Colonic mucosa (tissue), 4 donors: ENCODE measurements around the gene TBX3. TPM values are rescaled to one million over a fixed set of nuclear protein-coding genes. Genes with fewer than 3 reads are reported as not detected.

Experiments
- DNase-seq: peaks from one replicate; pipeline ENCODE4 v3.0.0-alpha.2; 2020
- H3K27ac ChIP-seq: fragments of 200-600 bp; one replicate; pipeline ENCODE4 v1.8.0; 2021
- H3K27me3 ChIP-seq: fragments of 200-600 bp; one replicate; pipeline ENCODE4 v1.8.0; 2021
- H3K36me3 ChIP-seq: fragments of 200-600 bp; one replicate; pipeline ENCODE4 v1.8.0; 2021
- H3K4me1 ChIP-seq: fragments of 200-600 bp; one replicate; pipeline ENCODE4 v1.8.0; 2021; ENCODE audit warnings: mild to moderate bottlenecking
- H3K4me3 ChIP-seq: fragments of 200-600 bp; one replicate; pipeline ENCODE4 v1.8.0; 2021
- H3K9ac ChIP-seq, 2 donors: one replicate each; pipeline ENCODE4 v1.7.0; 2013; ENCODE audit warnings: control low read depth in 2 of 2, low read depth in 2 of 2, low read length in 2 of 2
- H3K9me3 ChIP-seq: fragments of 200-600 bp; one replicate; pipeline ENCODE4 v1.8.0; 2021
- CTCF ChIP-seq: fragments of 200-600 bp; IDR thresholded peaks from one replicate; pipeline ENCODE4 v1.8.0; 2022; ENCODE audit warnings: antibody characterized with exemption, mild to moderate bottlenecking
- intact Hi-C: fragments of 100-400 bp; cut with DNase I; formaldehyde crosslinking; loops from one replicate; pipeline ENCODE4 v1.14.1; 2022
- total RNA-seq, 2 donors: library from RNA; stranded (reverse); fragmentation: NEBNext Ultra II Directional in 1 of 2; extraction: Animal tissue kit (Norgen Biotek cat#: 25700) in 1 of 2; gene quantifications; one replicate each; pipeline ENCODE4 v1.2.1, GENCODE V29; 2021
- donor health status: healthy.
- donor health status: DM: no; HTN: no; CAD: no.
- donor health status: DM: no; HTN: no; CAD: no.

Gene TBX3
- total RNA-seq, 2 donors from 2014 or later, result 4.8 to 7.2 TPM

GRCh38 chr12:114684870-114685273 lies 897 bp upstream of the TBX3 start:
- H3K36me3 ChIP-seq, result no peaks in the 10 kb centered on the region
- H3K27ac ChIP-seq, result peak overlapping the region; percentile 88
- H3K9me3 ChIP-seq, result no peaks in the 10 kb centered on the region
- peaks cover 25% of the 10 kb centered on the region for H3K27me3 ChIP-seq
- no peaks in the 10 kb centered on the region for H3K4me1 ChIP-seq
- intact Hi-C loops, result loop anchor here (10.0 kb wide), 1 partner anchor 790 kb away; no protein-coding TSS in a partner anchor
- H3K4me3 ChIP-seq, result peak overlapping the region; percentile 56
- no peak for TF ChIP-seq CTCF
- DNase-seq, result no peak
- peak overlapping the region; percentile 72 to 83 for H3K9ac ChIP-seq

- no peak for TF ChIP-seq CTCF
- Histone ChIP-seq H3K27ac (peak overlapping the region; percentile 88), H3K9me3 (no peaks in the 10 kb centered on the region), H3K9ac (peak overlapping the region; percentile 79 to 83), H3K4me3 (peak overlapping the region; percentile 56), H3K36me3 (no peaks in the 10 kb centered on the region), H3K27me3 (peaks cover 25% of the 10 kb centered on the region), H3K4me1 (no peaks in the 10 kb centered on the region)
- DNase-seq, result no peak
- intact Hi-C loops, result loop anchor here (10.0 kb wide), 1 partner anchor 791 kb away; no protein-coding TSS in a partner anchor
Observed at GRCh38 chr12:114683709-114684097, 272 bp downstream of the TBX3 start.

GRCh38 chr12:114682785-114683708 lies 928 bp downstream of the TBX3 start:
- H3K9me3 ChIP-seq, result no peaks in the 10 kb centered on the region
- peak overlapping the region; percentile 56 for H3K4me3 ChIP-seq
- H3K9ac ChIP-seq, result peak overlapping the region; percentile 79 to 83
- no peaks in the 10 kb centered on the region for H3K36me3 ChIP-seq
- peaks cover 19% of the 10 kb centered on the region for H3K27me3 ChIP-seq
- intact Hi-C loops, result loop anchor here (10.0 kb wide), 1 partner anchor 792 kb away; no protein-coding TSS in a partner anchor
- H3K27ac ChIP-seq, result peak overlapping the region; percentile 88
- no peak for TF ChIP-seq CTCF
- no peak for DNase-seq
- H3K4me1 ChIP-seq, result no peaks in the 10 kb centered on the region

GRCh38 chr12:114682106-114682784 lies 1.7 kb downstream of the TBX3 start:
- DNase-seq, result no peak
- H3K27ac ChIP-seq, result peak overlapping the region; percentile 88
- no peak for TF ChIP-seq CTCF
- no peaks in the 10 kb centered on the region for H3K36me3 ChIP-seq
- H3K4me3 ChIP-seq, result peak overlapping the region; percentile 56
- H3K4me1 ChIP-seq, result no peaks in the 10 kb centered on the region
- H3K27me3 ChIP-seq, result peaks cover 14% of the 10 kb centered on the region
- intact Hi-C loops, result loop anchor here (10.0 kb wide), 1 partner anchor 793 kb away; no protein-coding TSS in a partner anchor
- peak overlapping the region; percentile 79 to 83 for H3K9ac ChIP-seq
- no peaks in the 10 kb centered on the region for H3K9me3 ChIP-seq

- peaks cover 4% of the 10 kb centered on the region for H3K27me3 ChIP-seq
- H3K4me1 ChIP-seq, result no peaks in the 10 kb centered on the region
- H3K4me3 ChIP-seq, result peak overlapping the region; percentile 56
- H3K9ac ChIP-seq, result peak overlapping the region; percentile 22 to 46
- no peak for TF ChIP-seq CTCF
- H3K36me3 ChIP-seq, result no peaks in the 10 kb centered on the region
- DNase-seq, result no peak
- no peaks in the 10 kb centered on the region for H3K9me3 ChIP-seq
- no peak overlapping the region for H3K27ac ChIP-seq
- intact Hi-C loops, result loop anchor here (10.0 kb wide), 1 partner anchor 794 kb away; no protein-coding TSS in a partner anchor
Observed at GRCh38 chr12:114681116-114681871, 2.7 kb downstream of the TBX3 start.
